Parathyroid adenoma (tissue), 2 donors: ENCODE measurements around the gene VPS13C.

Experiments
- H2AFZ ChIP-seq: fragments of 300-600 bp; sonication (generic); one replicate; pipeline ENCODE4 v1.7.0; 2017; ENCODE audit warnings: antibody characterized with exemption, mild to moderate bottlenecking
- H3K27ac ChIP-seq: fragments of 300-600 bp; sonication (generic); one replicate; pipeline ENCODE4 v1.7.0; 2017
- H3K27me3 ChIP-seq: fragments of 300-600 bp; sonication (generic); one replicate; pipeline ENCODE4 v1.7.0; 2017; ENCODE audit warnings: low read length; ENCODE audit not compliant: control insufficient read depth, insufficient read depth
- H3K36me3 ChIP-seq: fragments of 300-600 bp; sonication (generic); one replicate; pipeline ENCODE4 v1.7.0; 2017; ENCODE audit warnings: low read length; ENCODE audit not compliant: control insufficient read depth, insufficient read depth
- H3K4me1 ChIP-seq: fragments of 300-600 bp; sonication (generic); one replicate; pipeline ENCODE4 v1.7.0; 2017; ENCODE audit warnings: control low read depth
- H3K4me2 ChIP-seq: fragments of 300-600 bp; sonication (generic); one replicate; pipeline ENCODE4 v1.7.0; 2017; ENCODE audit warnings: low read length
- H3K4me3 ChIP-seq: fragments of 300-600 bp; sonication (generic); one replicate; pipeline ENCODE4 v1.7.0; 2017; ENCODE audit warnings: low read depth, low read length
- H3K79me2 ChIP-seq: fragments of 300-600 bp; sonication (generic); one replicate; pipeline ENCODE4 v1.7.0; 2017; ENCODE audit warnings: control low read depth
- H3K9ac ChIP-seq: fragments of 300-600 bp; sonication (generic); one replicate; pipeline ENCODE4 v1.7.0; 2017; ENCODE audit warnings: mild to moderate bottlenecking
- H3K9me3 ChIP-seq: fragments of 300-600 bp; sonication (generic); one replicate; pipeline ENCODE4 v1.7.0; 2017; ENCODE audit warnings: low read length; ENCODE audit not compliant: control insufficient read depth
- CTCF ChIP-seq: fragments of 300-600 bp; sonication (generic); IDR thresholded peaks from one replicate; pipeline ENCODE4 v1.7.0; 2017; ENCODE audit warnings: antibody characterized with exemption, mild to moderate bottlenecking
- donor health status: primary hyperparathyroidism.

Gene VPS13C

DNA sequence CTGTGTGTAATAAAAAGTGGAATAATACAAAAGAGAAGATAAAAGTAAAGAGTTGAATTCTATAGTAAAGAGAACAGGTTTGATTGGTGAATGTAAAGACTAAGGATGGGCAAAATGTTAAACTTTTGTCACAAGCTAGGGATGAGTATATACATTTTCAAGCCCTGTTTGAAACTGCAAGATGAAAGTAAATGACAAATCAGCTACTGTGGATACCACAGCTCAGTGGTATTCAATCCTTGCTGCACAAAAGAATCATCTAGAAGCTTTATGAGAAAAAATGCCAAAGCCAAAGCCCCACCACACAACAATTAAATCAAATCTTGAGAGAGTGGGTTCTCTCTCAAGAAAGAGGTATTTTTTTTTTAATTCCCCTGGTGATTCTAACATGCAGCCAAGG is 67.7 kb downstream of the VPS13C start:
- Histone ChIP-seq H3K4me3 (no peak overlapping the region), H3K9me3 (no peaks in the 10 kb centered on the region), H3K27ac (no peak overlapping the region), H2AFZ (no peak overlapping the region), H3K4me2 (no peak overlapping the region), H3K79me2 (no peaks in the 10 kb centered on the region), H3K27me3 (no peaks in the 10 kb centered on the region), H3K9ac (no peak overlapping the region), H3K36me3 (no peaks in the 10 kb centered on the region), H3K4me1 (no peaks in the 10 kb centered on the region)
- no peak for TF ChIP-seq CTCF

DNA sequence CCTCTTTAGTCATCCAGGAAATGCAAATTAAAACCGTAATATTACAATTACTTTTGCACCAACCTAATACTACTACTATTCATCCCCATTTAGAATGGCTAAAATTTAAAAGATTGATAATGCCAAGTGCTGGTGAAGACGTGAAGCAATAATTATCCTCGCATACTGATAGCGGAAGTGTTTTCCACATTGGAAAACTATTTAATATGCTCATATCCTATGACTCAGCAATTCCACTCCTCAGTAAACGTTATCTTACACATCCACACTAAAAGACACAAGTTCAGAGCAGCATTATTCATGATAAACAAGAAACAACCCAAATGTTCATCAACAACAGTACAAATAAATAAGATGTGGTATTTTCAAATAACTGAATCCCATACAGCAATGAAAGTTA is 70.6 kb downstream of the VPS13C start:
- Histone ChIP-seq H3K27me3 (no peaks in the 10 kb centered on the region), H3K27ac (no peak overlapping the region), H3K36me3 (no peaks in the 10 kb centered on the region), H3K4me1 (no peaks in the 10 kb centered on the region), H3K4me2 (no peak overlapping the region), H3K79me2 (no peaks in the 10 kb centered on the region), H3K9me3 (no peaks in the 10 kb centered on the region), H2AFZ (no peak overlapping the region), H3K9ac (no peak overlapping the region), H3K4me3 (no peak overlapping the region)
- no peak for TF ChIP-seq CTCF

- no peak overlapping the region for H3K9ac ChIP-seq
- H3K36me3 ChIP-seq, result no peaks in the 10 kb centered on the region
- no peak overlapping the region for H3K4me3 ChIP-seq
- no peak overlapping the region for H3K4me2 ChIP-seq
- no peaks in the 10 kb centered on the region for H3K4me1 ChIP-seq
- H3K9me3 ChIP-seq, result no peaks in the 10 kb centered on the region
- H3K79me2 ChIP-seq, result no peaks in the 10 kb centered on the region
- no peak for TF ChIP-seq CTCF
- H3K27me3 ChIP-seq, result no peaks in the 10 kb centered on the region
- no peak overlapping the region for H2AFZ ChIP-seq
- no peak overlapping the region for H3K27ac ChIP-seq
Measured at GRCh38 chr15:61987824-61988223, 72.4 kb downstream of the VPS13C start.

GRCh38 chr15:61983081-61983480 is 77.2 kb downstream of the VPS13C start:
- H2AFZ ChIP-seq, result no peak overlapping the region
- H3K4me3 ChIP-seq, result no peak overlapping the region
- no peaks in the 10 kb centered on the region for H3K27me3 ChIP-seq
- no peak overlapping the region for H3K4me2 ChIP-seq
- no peaks in the 10 kb centered on the region for H3K4me1 ChIP-seq
- H3K36me3 ChIP-seq, result no peaks in the 10 kb centered on the region
- H3K9me3 ChIP-seq, result no peaks in the 10 kb centered on the region
- no peaks in the 10 kb centered on the region for H3K79me2 ChIP-seq
- TF ChIP-seq CTCF, result no peak
- no peak overlapping the region for H3K9ac ChIP-seq
- no peak overlapping the region for H3K27ac ChIP-seq

GRCh38 chr15:61978225-61978624 is 82.0 kb downstream of the VPS13C start:
- Histone ChIP-seq H3K4me1 (no peaks in the 10 kb centered on the region), H3K9me3 (no peaks in the 10 kb centered on the region), H3K4me3 (no peak overlapping the region), H3K27ac (no peak overlapping the region), H3K9ac (no peak overlapping the region), H3K4me2 (no peak overlapping the region), H2AFZ (no peak overlapping the region), H3K79me2 (no peaks in the 10 kb centered on the region), H3K36me3 (no peaks in the 10 kb centered on the region), H3K27me3 (no peaks in the 10 kb centered on the region)
- TF ChIP-seq CTCF, result no peak
